HepG2 (cell line): ENCODE results near the gene IGFBP5. TPM values are rescaled to one million over a fixed set of nuclear protein-coding genes. Genes with fewer than 3 reads are reported as not detected.
A peak's percentile ranks its signal among the peaks of the same experiment; 100 is the strongest.

Experiments used
- CTCF ChIP-seq: sonication (generic); formaldehyde crosslinking; IDR thresholded peaks from 2 replicates; pipeline ENCODE4 v1.5.0; 2020; ENCODE audit warnings: mild to moderate bottlenecking, missing genetic modification reagents, moderate library complexity
- EHMT2 ChIP-seq: fragments of 200-600 bp; sonication (generic); IDR thresholded peaks from 2 replicates; pipeline ENCODE4 v1.7.0; 2017; ENCODE audit warnings: antibody characterized with exemption, low read depth, low read length, borderline replicate concordance
- ELF4 ChIP-seq: sonication (generic); formaldehyde crosslinking; IDR thresholded peaks from 2 replicates; pipeline ENCODE4 v1.5.0; 2020; ENCODE audit warnings: missing genetic modification reagents, mild to moderate bottlenecking, moderate library complexity, borderline replicate concordance
- FOSL2 ChIP-seq: sonication (generic); formaldehyde crosslinking; IDR thresholded peaks from 2 replicates; pipeline ENCODE4 v1.4.0; 2020; ENCODE audit warnings: missing genetic modification reagents
- GFI1 ChIP-seq: sonication (generic); formaldehyde crosslinking; IDR thresholded peaks from 2 replicates; pipeline ENCODE4 v1.5.0; 2020; ENCODE audit warnings: missing genetic modification reagents, mild to moderate bottlenecking, borderline replicate concordance
- GZF1 ChIP-seq: sonication (generic); formaldehyde crosslinking; IDR thresholded peaks from 2 replicates; pipeline ENCODE4 v1.5.1; 2020; ENCODE audit warnings: mild to moderate bottlenecking, missing genetic modification reagents
- HMGXB3 ChIP-seq: sonication (generic); formaldehyde crosslinking; IDR thresholded peaks from 2 replicates; pipeline ENCODE4 v1.4.0; 2020; ENCODE audit warnings: missing genetic modification reagents, borderline replicate concordance
- HNRNPUL1 ChIP-seq: fragments of 200-400 bp; formaldehyde crosslinking; IDR thresholded peaks from 2 replicates; pipeline ENCODE4 v1.6.1; 2017; ENCODE audit warnings: low read depth, mild to moderate bottlenecking, low read length, moderate library complexity
- MAFK ChIP-seq, 2 experiments: IDR thresholded peaks in 1 of 2; conservative IDR thresholded peaks in 1 of 2; 2 replicates each; pipeline ENCODE4 v1.6.1; 2011; ENCODE audit warnings: improper control_type of control experiment in 2 of 2, low read length in 2 of 2
- MED13 ChIP-seq: sonication (generic); formaldehyde crosslinking; IDR thresholded peaks from 2 replicates; pipeline ENCODE4 v1.5.0; 2020; ENCODE audit warnings: missing genetic modification reagents
- NFATC3 ChIP-seq: sonication (generic); formaldehyde crosslinking; IDR thresholded peaks from 2 replicates; pipeline ENCODE4 v1.5.1; 2020; ENCODE audit warnings: mild to moderate bottlenecking, missing genetic modification reagents
- RAD21 ChIP-seq: fragments of 450-650 bp; formaldehyde crosslinking; IDR thresholded peaks from 2 replicates; pipeline ENCODE4 v1.5.0; 2020; ENCODE audit warnings: mild to moderate bottlenecking
- REXO4 ChIP-seq: sonication (generic); formaldehyde crosslinking; IDR thresholded peaks from 2 replicates; pipeline ENCODE4 v1.8.0; 2022; ENCODE audit warnings: missing genetic modification reagents, mild to moderate bottlenecking, borderline replicate concordance
- SP1 ChIP-seq, 2 experiments: fragments of 450-650 bp in 1 of 2; sonication (generic) in 1 of 2; formaldehyde crosslinking in 1 of 2; IDR thresholded peaks; 2 replicates each; pipeline versions ENCODE4 v1.4.0 to v1.6.1; 2016 to 2020; ENCODE audit warnings: missing genetic modification reagents in 1 of 2
- SP2 ChIP-seq: sonication (generic); formaldehyde crosslinking; IDR thresholded peaks from 2 replicates; pipeline ENCODE4 v1.5.1; 2020; ENCODE audit warnings: mild to moderate bottlenecking, missing genetic modification reagents
- TBX2 ChIP-seq: sonication (generic); formaldehyde crosslinking; IDR thresholded peaks from 2 replicates; pipeline ENCODE4 v1.5.0; 2020; ENCODE audit warnings: missing genetic modification reagents, mild to moderate bottlenecking, borderline replicate concordance
- ZBTB42 ChIP-seq: sonication (generic); formaldehyde crosslinking; IDR thresholded peaks from 2 replicates; pipeline ENCODE4 v1.5.0; 2020; ENCODE audit warnings: mild to moderate bottlenecking, missing genetic modification reagents
- ZFP36 ChIP-seq: fragments of 150-350 bp; IDR thresholded peaks from 2 replicates; pipeline ENCODE4 v1.6.1; 2018; ENCODE audit warnings: borderline replicate concordance, low read length, low read depth; ENCODE audit not compliant: partially characterized antibody
- ZNF367 ChIP-seq: sonication (generic); formaldehyde crosslinking; IDR thresholded peaks from 2 replicates; pipeline ENCODE4 v1.4.0; 2020; ENCODE audit warnings: missing genetic modification reagents, borderline replicate concordance
- ZNF710 ChIP-seq: sonication (generic); formaldehyde crosslinking; IDR thresholded peaks from 2 replicates; pipeline ENCODE4 v1.5.0; 2020; ENCODE audit warnings: mild to moderate bottlenecking, missing genetic modification reagents, borderline replicate concordance
- polyA plus RNA-seq, 8 experiments: library from polyadenylated mRNA; depleted of rRNA in 3 of 8; stranded (reverse) in 7 of 8; unstranded in 1 of 8; fragments of >200 nt; fragmentation: Illumina TruSeq in 4 of 8; extraction: Trizol in 4 of 8; gene quantifications; 2 replicates each; pipeline versions ENCODE4 v1.2.1 to v1.2.3, GENCODE V29; 2011 to 2016; ENCODE audit warnings: low read depth in 4 of 8, missing spikeins in 1 of 8, mixed read lengths in 1 of 8; ENCODE audit not compliant: insufficient read depth in 1 of 8
- total RNA-seq, 5 experiments: library from RNA; depleted of rRNA; stranded (reverse); fragments of >200 nt; fragmentation: Illumina TruSeq; extraction: Trizol; gene quantifications; 2 replicates each; pipeline ENCODE4 v1.2.3, GENCODE V29; 2016; ENCODE audit warnings: low read depth in 1 of 5
- TF ChIP-seq, protein P1 (sequence below): sonication (generic); formaldehyde crosslinking; IDR thresholded peaks from 2 replicates; pipeline ENCODE4 v1.5.0; 2020; ENCODE audit warnings: missing genetic modification reagents, mild to moderate bottlenecking, borderline replicate concordance

Gene IGFBP5
- total and polyA plus RNA-seq, 2 of the 13 experiments (the other 11 are each of a cell fraction or from before 2014, with no cell fraction given), result 0.15 TPM; not detected in 1

DNA sequence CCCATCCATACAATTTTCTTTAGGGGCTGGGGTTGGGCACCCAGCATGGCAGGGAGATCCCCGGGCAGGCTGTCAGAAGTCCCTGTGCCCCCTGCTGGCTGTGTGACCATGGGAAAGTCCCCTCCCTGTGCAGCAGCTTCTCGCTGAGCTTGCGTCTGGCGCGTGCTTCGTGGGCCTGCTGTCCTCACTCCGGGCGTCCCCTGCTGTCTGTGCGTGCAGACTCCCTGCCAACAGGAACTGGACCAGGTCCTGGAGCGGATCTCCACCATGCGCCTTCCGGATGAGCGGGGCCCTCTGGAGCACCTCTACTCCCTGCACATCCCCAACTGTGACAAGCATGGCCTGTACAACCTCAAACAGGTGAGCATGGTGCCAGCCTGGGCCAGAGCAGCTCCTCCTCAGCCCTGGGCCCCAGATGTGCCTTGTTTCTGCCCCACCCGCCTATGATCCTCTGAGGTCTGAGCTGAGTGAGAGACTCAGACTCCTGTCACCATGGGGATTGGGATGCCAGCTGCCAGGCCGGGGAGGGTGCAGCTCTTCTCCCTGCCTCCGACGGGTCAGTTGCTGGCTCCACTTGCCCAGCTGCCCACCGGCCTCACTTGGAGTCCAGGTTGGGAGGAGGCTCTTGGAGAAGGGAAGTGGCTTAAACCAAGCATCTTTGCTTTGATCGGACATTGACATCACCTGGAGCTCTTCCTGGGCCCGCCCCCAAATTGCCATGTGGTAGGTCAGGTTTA is 33.5 kb downstream of the IGFBP5 start (continued):
- TF ChIP-seq TBX2 (CRISPR knock-in tag), result peak; percentile 42; the same call in 1 of the 2 replicates
- no peak for TF ChIP-seq ZNF367 (CRISPR knock-in tag)
- 0 out of 4 replicates have a peak, but pooled peaks have one; percentile 11 to 39 for TF ChIP-seq MAFK (conservative IDR thresholded peaks at IDR 0.05 in 1 of 2, IDR thresholded peaks at IDR 0.05 in 1 of 2; ENCODE audit: low read length in 2 of 2)
- TF ChIP-seq, protein P1, sequence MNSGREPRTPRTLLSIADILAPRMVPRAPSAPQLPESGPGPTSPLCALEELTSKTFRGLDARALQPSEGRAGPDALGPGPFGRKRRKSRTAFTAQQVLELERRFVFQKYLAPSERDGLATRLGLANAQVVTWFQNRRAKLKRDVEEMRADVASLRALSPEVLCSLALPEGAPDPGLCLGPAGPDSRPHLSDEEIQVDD, result no peak
- peak; percentile 87 for TF ChIP-seq RAD21 (CRISPR knock-in tag)
- TF ChIP-seq ZNF710 (CRISPR knock-in tag), result no peak
- TF ChIP-seq FOSL2 (CRISPR knock-in tag), result no peak
- TF ChIP-seq NFATC3 (CRISPR knock-in tag), result no peak
- TF ChIP-seq HNRNPUL1, result no peak
- TF ChIP-seq GFI1 (CRISPR knock-in tag), result no peak
- no peak for TF ChIP-seq ELF4 (CRISPR knock-in tag)
- no peak for TF ChIP-seq HMGXB3 (CRISPR knock-in tag)
- 0 out of 2 replicates have a peak, but pooled peaks have one; percentile 27 for TF ChIP-seq SP2 (CRISPR knock-in tag)
- TF ChIP-seq GZF1, result no peak
- TF ChIP-seq ZBTB42, result no peak
- TF ChIP-seq EHMT2, result no peak
- no peak for TF ChIP-seq MED13 (CRISPR knock-in tag)
- TF ChIP-seq ZFP36, result no peak
- peak; percentile 77 for TF ChIP-seq CTCF
- TF ChIP-seq SP1 (IDR thresholded peaks at IDR 0.05), result no peak
- no peak for TF ChIP-seq SP1 (CRISPR knock-in tag; IDR thresholded peaks at IDR 0.05)
- TF ChIP-seq REXO4 (CRISPR knock-in tag), result no peak
